ENCODE measurements around the gene DOCK2.
"Not testable (repeated sequence)": the region's sequence is repeated elsewhere in the genome, so short reads cannot be mapped to it uniquely, and the experiment has no call there.

Gene DOCK2

DNA sequence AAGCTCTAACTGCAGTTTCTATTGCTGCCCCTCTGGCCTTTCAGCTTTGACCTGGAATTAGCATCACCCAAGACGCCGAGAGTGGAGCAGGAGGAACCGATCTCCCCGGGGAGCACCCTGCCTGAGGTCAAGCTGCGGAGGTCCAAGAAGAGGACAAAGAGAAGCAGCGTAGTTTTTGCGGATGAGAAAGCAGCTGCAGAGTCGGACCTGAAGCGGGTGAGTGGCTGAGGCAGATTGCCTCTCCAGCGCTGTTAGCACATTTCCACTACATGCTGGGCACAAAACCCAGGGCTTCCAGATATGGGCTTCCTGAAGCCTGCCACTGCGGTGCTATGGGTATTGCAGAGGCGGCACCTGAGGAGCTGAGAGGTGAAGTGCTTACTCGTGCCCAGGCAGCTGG, 441.9 kb downstream of the DOCK2 start:
- no peak overlapping the region for H3K4me3 ChIP-seq (ENCODE audit: low read length)
- DNase-seq (ENCODE audit: low read depth): no peak
- TF ChIP-seq, protein P1, sequence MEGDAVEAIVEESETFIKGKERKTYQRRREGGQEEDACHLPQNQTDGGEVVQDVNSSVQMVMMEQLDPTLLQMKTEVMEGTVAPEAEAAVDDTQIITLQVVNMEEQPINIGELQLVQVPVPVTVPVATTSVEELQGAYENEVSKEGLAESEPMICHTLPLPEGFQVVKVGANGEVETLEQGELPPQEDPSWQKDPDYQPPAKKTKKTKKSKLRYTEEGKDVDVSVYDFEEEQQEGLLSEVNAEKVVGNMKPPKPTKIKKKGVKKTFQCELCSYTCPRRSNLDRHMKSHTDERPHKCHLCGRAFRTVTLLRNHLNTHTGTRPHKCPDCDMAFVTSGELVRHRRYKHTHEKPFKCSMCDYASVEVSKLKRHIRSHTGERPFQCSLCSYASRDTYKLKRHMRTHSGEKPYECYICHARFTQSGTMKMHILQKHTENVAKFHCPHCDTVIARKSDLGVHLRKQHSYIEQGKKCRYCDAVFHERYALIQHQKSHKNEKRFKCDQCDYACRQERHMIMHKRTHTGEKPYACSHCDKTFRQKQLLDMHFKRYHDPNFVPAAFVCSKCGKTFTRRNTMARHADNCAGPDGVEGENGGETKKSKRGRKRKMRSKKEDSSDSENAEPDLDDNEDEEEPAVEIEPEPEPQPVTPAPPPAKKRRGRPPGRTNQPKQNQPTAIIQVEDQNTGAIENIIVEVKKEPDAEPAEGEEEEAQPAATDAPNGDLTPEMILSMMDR (conservative IDR thresholded peaks at IDR 0.05; ENCODE audit: low read length): no peak

DNA sequence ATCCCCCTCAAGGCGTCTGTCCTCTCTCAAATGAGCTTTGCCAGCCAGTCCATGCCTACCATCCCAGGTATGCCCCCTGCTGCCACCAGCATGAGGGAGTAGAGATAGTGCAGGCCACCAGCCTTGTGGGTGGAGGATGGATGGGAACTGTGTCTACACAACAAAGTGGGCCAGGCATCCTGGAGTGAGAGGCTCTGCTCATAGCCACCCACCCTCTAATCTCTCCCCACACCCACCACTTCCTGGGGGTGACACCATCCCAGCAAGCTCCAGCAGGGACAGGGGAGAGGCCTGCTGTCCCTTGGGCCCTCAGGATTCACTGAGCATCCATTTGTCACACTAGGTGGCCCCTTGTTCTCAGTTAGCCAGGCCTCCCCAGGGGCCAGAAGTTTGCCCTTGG, 443.1 kb downstream of the DOCK2 start:
- no peak overlapping the region for H3K4me3 ChIP-seq (ENCODE audit: low read length)
- DNase-seq (ENCODE audit: low read depth): no peak
- TF ChIP-seq, protein P1 (conservative IDR thresholded peaks at IDR 0.05; ENCODE audit: low read length): no peak

DNA sequence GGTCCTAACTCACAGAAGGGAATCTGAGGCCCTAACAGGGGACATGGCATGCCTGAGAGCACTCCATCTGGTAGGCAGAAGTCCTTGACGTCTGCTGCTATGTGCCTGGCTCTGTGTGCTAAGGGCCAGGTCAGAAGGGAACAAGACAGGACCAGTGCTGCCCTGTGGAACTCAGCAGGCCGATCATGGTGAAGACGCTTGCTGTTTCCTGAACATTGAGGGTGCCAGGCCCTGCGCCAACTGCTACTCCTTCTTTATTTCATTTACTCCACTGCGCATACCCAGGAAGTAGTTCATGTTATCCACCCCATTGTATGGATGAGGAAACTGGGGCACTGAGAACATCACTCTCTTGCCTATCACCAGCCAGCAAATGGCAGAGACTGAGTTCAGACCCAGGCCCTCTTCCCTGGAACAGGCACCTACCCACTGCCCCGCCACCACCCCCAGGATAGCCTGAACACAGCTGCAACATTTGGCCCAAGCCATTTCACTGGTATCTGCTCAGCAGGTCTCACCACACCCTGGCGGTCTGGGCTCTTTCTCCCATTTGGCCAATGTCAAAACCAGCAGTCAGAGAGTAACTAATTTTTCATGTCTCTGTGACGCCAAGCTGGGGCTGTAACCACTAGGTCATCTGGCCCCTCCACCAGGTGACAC, 443.8 kb downstream of the DOCK2 start:
- DNase-seq (ENCODE audit: low read depth): no peak
- H3K4me3 ChIP-seq (ENCODE audit: low read length): no peak overlapping the region
- TF ChIP-seq, protein P1 (conservative IDR thresholded peaks at IDR 0.05; ENCODE audit: low read length): no peak

DNA sequence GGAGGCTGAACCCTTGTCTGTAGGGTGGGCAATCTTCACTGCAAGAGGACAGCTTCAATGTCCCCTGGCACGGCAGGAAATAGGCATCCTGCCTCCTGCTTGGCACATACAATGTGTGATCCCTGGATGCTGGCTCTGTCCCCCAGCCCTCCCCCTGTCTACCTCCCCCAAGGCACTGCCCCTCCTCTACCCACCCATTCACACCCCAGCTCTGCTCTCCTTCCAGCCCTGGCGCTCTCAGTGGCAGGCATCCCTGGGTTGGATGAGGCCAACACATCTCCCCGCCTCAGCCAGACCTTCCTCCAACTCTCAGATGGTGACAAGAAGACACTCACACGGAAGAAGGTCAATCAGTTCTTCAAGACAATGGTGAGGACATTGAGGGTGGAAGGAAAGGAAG, 444.5 kb downstream of the DOCK2 start:
- TF ChIP-seq, protein P1 (conservative IDR thresholded peaks at IDR 0.05; ENCODE audit: low read length): no peak
- no peak for DNase-seq (ENCODE audit: low read depth)
- H3K4me3 ChIP-seq (ENCODE audit: low read length): no peak overlapping the region

DNA sequence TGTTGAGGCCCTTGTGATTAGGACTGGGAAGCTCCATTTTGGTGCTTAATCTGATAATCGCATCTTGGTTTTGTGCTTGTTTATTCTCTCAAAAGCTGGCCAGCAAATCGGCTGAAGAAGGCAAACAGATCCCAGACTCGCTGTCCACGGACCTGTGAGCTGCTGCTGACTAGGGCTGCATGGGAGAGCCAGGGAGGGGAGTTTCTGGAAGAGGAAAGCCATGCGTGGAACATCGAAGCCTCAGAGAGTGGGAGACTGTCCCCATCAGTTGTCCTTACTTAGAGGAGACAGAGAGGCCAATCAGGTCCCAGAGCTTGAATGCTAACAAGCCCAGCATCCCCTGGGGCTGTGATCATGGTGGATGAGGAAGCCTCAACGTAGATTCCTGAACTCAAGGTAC, 445.6 kb downstream of the DOCK2 start:
- no peak for DNase-seq (ENCODE audit: low read depth)
- H3K4me3 ChIP-seq (ENCODE audit: low read length): no peak overlapping the region
- TF ChIP-seq, protein P1 (conservative IDR thresholded peaks at IDR 0.05; ENCODE audit: low read length): no peak

DNA sequence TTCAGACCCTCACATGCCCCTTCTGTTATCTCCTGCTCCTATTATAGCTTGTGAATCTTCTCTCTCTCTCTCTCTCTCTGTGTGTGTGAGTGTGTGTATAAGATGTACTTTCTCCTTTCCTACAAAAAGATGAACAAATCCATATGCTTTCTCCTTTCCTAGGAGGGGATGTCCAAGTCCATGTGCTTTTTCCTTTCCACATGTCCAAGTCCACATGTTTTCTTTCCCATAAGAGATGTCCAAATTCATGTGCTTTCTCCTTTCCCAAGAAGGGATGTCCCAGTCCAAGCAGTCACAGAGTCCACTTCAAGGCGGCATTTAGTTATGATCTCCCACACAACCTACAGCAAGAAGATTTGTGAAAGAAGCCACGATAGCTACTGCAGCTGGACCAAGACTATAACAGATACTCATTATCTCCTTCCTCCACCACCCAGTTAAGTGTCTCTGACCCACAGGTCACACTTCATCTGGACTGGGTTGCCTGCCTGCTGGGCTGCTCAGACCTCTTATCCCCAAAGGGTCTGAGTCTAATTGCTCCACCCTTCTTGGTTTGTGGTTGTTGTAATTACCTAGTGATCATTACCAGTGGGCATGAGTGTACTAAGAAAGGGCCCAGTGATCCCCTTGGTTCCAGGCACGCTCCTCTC, 450.2 kb downstream of the DOCK2 start:
- H3K4me3 ChIP-seq (ENCODE audit: low read length): no peak overlapping the region
- no peak for DNase-seq (ENCODE audit: low read depth)
- TF ChIP-seq, protein P1 (conservative IDR thresholded peaks at IDR 0.05; ENCODE audit: low read length): no peak

DNA sequence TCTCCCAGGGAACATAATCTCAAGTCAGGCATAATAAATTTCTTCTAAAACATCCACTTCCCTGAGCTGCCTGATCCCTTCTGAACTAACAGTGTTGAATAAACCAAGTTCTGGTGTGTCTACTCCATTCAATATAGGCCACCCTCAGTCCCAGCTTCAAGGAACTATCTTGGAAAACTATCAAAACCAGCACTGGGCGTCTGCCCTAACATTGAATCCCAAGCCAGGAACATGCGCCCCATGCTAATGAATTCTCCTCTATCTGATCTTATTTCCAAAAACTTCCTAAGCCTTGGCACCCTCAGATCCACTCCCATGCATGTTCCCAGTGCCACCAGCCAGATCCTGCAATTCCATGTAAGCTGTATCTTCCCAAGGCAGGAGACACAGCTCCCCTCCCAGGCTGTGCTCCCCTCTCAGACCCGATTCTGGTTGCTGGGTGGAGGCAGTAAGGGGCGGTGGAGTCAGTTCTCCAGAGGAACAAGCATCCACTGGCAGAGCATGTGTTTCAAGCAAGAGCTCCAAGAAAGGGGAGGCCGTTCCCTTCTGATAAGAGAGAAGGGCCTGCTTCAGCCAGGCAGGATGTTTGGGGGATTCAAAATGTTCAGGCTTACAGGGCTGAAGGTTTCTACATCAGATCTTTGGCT, 455.5 kb downstream of the DOCK2 start:
- DNase-seq (ENCODE audit: low read depth): no peak
- no peak overlapping the region for H3K4me3 ChIP-seq (ENCODE audit: low read length)
- TF ChIP-seq, protein P1 (conservative IDR thresholded peaks at IDR 0.05; ENCODE audit: low read length): no peak

DNA sequence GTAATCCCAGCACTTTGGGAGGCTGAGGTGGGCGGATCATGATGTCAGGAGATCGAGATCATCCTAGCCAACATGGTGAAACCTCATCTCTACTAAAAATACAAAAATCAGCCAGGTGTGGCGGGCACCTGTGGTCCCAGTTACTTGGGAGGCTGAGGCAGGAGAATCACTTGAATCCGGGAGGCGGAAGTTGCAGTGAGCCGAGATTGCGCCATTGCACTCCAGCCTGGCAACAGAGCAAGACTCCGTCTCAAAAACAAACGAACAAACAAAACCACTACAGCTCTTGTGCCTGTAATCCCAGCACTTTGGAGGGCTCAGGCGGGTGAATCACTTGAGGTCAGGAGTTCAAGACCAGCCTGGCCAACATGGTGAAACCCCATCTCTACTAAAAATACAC, 457.3 kb downstream of the DOCK2 start:
- H3K4me3 ChIP-seq (ENCODE audit: low read length): not testable (repeated sequence)
- DNase-seq (ENCODE audit: low read depth): peak; percentile 3

Data from AG10803 (cell line).